Suprapubic skin (tissue), 4 donors: Measurements from ENCODE around the gene ANKLE2.

Experiments
- POLR2A ChIP-seq, 2 donors: fragments of 450-650 bp; IDR thresholded peaks; one replicate each; pipeline ENCODE4 v1.6.1; 2017; ENCODE audit warnings: antibody characterized with exemption in 2 of 2, mild to moderate bottlenecking in 2 of 2, moderate library complexity in 2 of 2
- POLR2AphosphoS5 ChIP-seq, 3 donors: sonication (generic); formaldehyde crosslinking; IDR thresholded peaks; one replicate each; pipeline ENCODE4 v1.6.1; 2017; ENCODE audit warnings: antibody characterized with exemption in 3 of 3
- TF ChIP-seq, protein P1 (sequence below), 2 donors: fragments of 200-600 bp in 1 of 2; fragments of 450-650 bp in 1 of 2; sonication (generic) in 1 of 2; IDR thresholded peaks; one replicate each; pipeline ENCODE4 v1.5.1; 2016 to 2019; ENCODE audit warnings: antibody characterized with exemption in 2 of 2, mild to moderate bottlenecking in 1 of 2, moderate library complexity in 1 of 2

DNA sequence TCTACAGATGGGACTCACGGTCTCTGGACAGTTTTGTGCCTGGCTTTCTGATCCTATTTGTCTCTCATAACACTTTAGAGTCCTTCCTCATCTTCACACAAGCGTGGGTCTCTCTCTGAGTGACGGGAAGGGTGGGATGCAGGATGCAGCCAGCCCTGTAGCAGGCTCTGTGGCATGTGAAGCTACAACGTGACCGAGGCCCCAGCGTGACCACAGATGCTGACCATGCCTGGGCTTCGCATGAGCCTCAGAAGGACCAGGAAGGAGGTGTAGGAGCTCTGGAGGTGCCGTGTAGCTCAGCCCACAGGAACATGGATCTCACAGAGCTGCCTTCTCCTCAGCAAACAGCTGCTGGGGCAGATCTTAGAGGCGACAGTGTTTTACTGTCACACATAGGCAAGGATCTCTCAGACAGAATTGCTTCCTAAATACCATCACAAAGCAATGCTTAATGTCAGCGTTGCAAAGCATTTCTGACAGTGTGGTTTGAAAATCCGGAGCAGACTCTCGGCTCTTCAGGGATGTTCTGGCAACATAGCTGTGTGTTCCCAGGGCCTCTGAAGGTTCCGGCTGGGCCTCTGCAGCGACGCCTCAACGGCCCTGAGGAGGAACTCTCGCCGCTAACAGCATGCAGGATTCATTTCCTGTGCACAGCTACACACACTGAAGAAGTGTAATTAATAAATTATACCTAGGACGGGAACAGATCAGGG is 21.9 kb downstream of the ANKLE2 start:
- TF ChIP-seq POLR2AphosphoS5 (IDR thresholded peaks at IDR 0.05): no peak
- TF ChIP-seq, protein P1, sequence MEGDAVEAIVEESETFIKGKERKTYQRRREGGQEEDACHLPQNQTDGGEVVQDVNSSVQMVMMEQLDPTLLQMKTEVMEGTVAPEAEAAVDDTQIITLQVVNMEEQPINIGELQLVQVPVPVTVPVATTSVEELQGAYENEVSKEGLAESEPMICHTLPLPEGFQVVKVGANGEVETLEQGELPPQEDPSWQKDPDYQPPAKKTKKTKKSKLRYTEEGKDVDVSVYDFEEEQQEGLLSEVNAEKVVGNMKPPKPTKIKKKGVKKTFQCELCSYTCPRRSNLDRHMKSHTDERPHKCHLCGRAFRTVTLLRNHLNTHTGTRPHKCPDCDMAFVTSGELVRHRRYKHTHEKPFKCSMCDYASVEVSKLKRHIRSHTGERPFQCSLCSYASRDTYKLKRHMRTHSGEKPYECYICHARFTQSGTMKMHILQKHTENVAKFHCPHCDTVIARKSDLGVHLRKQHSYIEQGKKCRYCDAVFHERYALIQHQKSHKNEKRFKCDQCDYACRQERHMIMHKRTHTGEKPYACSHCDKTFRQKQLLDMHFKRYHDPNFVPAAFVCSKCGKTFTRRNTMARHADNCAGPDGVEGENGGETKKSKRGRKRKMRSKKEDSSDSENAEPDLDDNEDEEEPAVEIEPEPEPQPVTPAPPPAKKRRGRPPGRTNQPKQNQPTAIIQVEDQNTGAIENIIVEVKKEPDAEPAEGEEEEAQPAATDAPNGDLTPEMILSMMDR (IDR thresholded peaks at IDR 0.05): no peak
- no peak for TF ChIP-seq POLR2A (IDR thresholded peaks at IDR 0.05)
